GM21723 (cell line): ENCODE data around the gene WDR41.

Source experiments
- ATAC-seq: cut with Tn5 transposase; IDR thresholded peaks from one replicate; pipeline ENCODE4 v1.9.1; 2021; ENCODE audit warnings: mild to moderate bottlenecking, moderate library complexity; ENCODE audit not compliant: unreplicated experiment

Gene WDR41

GRCh38 chr5:77449277-77449676 is 42.8 kb downstream of the WDR41 start:
- ATAC-seq: no peak

- ATAC-seq: no peak
These were observed 43.3 kb downstream of the WDR41 start for GRCh38 chr5:77448831-77449230.

DNA sequence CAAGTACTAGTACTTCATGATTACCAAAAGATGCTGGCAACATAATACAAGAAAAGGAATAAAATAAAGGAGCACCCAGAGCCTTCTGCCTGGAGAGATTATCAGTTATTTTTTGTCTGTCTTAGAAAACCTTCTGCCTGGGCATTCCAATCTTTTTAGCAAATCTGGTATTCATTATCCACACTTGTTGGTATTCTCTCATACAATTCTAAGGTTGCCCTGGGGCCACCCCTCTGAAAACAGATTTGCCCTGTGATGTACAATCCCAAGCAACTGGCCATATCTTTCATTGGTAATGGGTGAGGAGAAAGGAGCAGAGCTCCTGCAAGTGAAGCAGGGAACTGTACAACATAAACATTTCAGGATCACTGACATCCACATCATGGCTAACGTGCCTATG is 47.8 kb downstream of the WDR41 start:
- ATAC-seq: no peak

GRCh38 chr5:77443670-77444069 is 48.4 kb downstream of the WDR41 start:
- no peak for ATAC-seq

- no peak for ATAC-seq
These were observed 54.0 kb downstream of the WDR41 start for GRCh38 chr5:77438071-77438470.

DNA sequence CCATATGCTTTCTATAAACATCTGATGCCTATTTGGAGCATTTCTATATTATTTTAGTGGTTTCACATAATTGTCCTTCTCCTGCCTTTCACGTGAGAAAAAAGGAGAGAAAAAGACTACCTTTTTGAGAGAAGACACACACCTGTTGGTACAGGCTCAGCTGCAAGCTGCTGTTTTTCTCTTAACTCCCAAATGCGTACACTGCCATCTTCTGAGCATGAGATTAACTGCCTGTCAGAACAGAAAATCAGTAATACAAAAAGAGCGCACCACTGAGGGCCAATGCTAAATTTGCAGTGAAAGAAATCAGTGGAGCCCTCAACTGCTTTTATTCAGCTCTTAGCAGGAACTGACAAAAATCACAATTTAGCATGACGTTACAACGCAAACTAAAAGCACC is 54.9 kb downstream of the WDR41 start:
- ATAC-seq: no peak

DNA sequence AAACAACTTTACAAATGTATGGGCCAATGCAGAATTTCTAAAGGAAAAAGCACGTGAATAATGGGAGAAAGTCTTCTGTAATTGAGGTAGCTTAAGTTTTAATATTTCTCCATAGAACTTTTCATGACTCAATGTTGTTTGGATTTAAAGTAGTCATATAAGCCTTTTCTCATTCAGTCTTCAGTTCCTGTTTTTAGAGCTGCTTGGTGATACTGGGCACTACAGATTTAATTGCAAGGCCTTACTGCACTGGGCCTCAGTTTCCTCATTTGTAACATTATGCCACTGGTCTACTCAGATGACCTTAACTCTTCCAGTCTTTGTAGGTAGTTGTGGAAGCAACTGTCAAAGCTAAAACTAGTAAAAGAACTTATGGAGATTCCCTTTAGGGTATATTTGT is 60.4 kb downstream of the WDR41 start:
- ATAC-seq: no peak

- ATAC-seq: no peak
These were observed 60.8 kb downstream of the WDR41 start for GRCh38 chr5:77431286-77431685.

- ATAC-seq: no peak
These were observed 61.4 kb downstream of the WDR41 start for GRCh38 chr5:77430726-77431125.

DNA sequence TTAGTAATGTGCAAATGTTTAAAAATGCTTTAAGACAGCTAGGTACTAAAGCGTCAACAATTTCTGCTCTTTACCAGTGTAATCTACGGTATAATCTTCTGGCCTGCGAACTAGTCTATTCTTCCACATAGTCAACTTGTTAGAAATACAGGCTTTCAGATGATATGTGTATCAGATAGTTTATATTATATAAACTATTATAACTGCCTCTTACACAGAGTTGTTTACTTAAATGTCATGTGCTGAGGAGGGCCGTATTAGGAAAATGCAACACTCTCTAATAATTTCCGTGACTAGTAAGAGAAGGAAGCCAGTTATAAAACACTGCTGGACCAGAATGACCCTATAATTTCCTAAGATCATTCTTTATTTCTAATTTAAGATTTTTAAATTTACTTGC is 63.6 kb downstream of the WDR41 start:
- ATAC-seq: no peak

DNA sequence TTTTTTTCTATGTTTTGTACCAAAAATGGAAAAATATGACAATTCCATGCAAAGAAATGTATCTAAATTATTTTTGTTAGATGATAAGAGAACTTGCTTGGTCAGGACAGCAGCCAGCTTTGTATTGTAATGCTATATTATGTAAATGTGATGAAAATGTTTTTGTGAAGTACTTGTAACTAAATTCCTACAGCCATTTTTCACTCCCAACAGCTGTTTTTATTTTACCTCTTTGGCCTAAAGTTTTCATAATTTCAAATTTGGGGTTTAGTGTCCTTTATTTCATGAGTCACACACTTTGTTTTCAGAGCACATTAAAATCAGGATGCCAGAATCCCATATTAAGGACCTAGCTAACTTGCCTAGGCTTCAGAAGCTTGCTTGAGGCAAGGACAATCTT is 64.1 kb downstream of the WDR41 start:
- no peak for ATAC-seq

DNA sequence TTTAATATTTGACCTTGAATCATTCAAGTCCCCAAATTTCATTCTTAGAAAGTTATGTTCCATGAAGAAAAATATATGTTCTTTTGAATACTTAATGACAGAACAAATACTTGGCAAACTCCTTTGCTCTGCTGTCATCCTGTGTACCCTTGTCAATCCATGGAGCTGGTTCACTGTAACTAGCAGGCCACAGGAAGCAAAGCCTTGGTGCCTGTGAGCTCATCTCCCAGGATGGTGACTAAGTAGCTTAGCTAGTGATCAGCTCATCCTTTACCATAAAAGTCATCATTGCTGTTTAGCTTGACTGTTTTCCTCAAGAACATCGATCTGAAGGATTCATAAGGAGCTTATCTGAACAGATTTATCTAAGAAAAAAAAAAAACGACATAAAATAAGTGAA is 65.4 kb downstream of the WDR41 start:
- no peak for ATAC-seq

- no peak for ATAC-seq
These were observed 66.0 kb downstream of the WDR41 start for GRCh38 chr5:77425998-77426659.

- no peak for ATAC-seq
These were observed 66.7 kb downstream of the WDR41 start for GRCh38 chr5:77425420-77425819.

DNA sequence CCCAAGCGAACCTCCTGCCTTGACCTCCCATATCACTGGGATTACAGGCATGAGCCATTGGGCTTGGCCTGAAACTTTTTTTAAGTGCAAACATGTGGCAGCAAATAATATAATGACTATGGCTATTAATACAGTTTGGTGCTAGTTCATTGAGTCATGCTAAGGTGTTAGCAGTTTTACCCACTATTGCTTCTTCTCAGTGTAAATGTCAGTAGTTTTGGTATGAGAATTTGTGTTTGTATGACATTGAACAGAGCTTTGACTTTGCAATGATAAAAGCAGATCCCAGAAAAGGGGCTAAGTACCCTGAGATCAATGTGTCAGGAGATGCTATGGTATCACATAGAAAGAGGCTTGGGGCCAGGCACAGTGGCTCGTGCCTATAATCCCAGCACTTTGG is 67.2 kb downstream of the WDR41 start:
- no peak for ATAC-seq

DNA sequence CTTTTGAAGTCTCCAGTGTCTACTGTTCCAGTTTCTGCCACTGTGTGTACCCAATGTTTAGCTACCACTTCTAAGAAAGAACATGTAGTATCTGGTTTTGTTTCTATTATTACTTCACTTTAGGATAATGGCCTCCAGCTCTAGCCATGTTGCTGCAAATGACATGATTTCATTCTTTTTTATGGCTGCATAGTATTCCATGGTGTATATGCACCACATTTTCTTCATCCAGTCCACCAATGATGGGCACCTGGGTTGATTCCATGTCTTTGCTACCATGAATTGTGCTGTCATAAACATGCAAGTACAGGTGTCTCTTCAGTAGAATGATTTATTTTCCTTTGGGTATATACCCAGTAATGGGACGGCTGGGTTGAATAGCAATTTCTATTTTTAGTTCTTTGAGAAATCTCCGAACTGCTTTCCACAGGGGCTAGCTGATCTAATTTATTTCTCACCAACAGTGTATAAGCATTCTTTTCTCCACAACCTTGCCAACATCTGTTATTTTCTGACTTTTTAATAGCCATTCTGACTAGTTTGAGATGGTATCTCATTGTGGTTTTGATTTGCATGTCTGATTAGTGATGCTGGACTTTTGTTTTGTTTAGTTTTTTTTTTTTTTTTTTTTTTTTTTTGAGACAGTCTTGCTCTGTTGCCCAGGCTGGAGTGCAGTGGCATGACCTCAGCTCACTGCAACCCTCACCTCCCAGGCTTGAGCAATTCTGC is 68.9 kb downstream of the WDR41 start:
- no peak for ATAC-seq

GRCh38 chr5:77420940-77421339 is 71.2 kb downstream of the WDR41 start:
- ATAC-seq: no peak

DNA sequence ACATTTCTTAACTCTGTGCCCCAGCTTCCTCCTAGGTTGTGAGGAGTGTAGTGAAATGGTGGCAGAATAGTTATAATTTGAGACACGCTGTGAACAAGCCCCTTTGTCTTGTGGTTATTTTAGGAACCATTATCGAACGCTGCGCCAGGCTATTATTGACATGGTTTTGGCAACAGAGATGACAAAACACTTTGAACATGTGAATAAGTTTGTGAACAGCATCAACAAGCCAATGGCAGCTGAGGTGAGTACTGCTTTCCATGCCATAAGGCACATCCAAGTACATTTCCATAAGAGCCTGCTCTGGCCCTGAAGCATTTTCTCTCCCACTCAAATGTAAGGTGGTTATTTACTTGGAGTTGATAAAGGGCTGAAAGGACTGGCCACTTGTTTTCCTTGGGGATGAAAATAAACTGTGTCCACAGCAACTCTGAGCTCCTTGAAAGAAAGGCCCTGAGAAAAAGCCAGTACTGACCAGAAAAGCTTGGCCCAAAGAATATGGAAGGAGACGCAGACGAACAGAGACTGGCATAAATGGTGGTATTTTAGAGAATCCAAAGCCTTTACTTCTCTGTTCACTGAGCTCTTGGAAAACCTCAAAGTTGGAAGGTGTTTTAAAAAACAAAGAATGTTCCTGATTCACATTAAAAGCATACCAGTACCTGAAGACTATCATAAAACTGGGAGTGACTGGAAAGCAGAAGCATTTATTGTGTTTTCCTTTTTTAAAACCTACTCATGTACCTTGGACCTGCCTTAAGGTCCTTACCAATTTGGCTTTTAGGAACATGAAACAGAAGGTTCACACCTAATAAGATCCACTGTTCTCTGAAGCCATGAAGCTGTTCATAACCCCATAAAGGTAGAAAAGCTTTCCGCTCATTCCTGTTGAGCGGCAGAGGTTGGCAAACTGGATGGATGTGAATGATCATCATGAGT is 72.2 kb downstream of the WDR41 start:
- ATAC-seq: no peak

DNA sequence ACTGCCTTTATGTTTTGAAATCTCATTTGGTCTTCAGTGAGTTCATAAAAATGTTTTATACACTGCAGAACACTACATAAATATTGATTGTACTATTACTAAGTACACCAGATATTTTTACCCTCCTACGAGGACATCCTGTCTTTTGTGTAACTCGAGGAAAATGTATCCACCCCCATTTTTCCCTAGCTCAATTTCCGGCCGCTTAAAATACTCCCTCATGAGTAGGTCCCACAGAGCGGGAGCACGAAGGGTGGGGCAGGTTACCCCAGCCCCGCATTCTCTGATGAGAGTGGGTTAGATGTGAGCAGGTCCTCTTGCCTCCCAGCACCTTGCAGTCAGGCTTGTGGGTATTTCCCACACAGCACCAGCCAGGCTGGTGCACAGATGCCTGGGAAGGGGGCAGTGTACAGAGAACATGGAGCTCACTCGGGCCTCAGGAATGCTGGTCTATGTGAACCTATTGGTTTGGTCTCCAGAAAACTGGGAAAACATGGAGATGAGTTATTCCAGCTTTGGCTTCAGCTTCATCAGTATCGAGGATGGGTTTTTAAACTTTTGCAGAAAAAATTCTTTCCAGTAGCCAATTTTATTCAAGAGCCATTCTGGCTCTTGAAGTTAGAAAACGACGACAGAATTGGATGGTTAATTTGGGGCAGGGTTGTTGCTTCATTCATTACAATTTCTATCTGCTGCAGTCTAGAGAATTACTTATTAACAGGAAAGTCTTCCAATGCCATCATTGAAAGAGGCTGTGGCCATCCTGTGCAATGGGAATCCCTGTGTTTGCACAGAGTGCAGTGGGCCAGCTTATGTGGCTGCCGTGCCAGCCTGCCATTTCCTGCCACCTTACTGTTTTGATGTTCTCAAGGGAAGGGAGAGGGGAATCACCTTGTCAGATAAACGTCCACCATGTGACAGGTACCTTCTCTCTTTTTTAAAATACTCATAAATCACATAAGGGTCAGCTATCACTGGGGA is 73.2 kb downstream of the WDR41 start:
- ATAC-seq: no peak

DNA sequence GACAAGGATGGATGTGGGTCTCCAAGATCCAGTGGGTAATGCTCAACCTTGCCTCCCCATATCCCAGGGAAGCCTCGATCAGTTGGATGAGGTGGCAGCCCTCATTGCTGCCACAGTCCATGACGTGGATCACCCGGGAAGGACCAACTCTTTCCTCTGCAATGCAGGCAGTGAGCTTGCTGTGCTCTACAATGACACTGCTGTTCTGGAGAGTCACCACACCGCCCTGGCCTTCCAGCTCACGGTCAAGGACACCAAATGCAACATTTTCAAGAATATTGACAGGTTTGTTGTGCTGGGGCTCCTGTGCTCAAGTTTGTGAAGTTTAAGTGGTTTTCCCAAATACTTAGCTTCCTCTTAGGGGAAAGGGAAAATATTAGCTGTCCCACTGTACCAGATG is 74.0 kb downstream of the WDR41 start:
- no peak for ATAC-seq

GRCh38 chr5:77413049-77413448 is 79.1 kb downstream of the WDR41 start:
- no peak for ATAC-seq
